ENCODE results near the gene ITGA11. TPM values are rescaled to one million over a fixed set of nuclear protein-coding genes. Genes with fewer than 3 reads are reported as not detected.

The ITGA11 gene
- total and polyA plus RNA-seq, 2 of the 13 experiments (the other 11 are each of a cell fraction or from before 2014, with no cell fraction given) = not detected

GRCh38 chr15:68469162-68470048, 37.4 kb upstream of the ITGA11 start:
- intact Hi-C loops (cut with micrococcal nuclease; ENCODE audit: unreplicated experiment) = no loop called here
- Histone ChIP-seq H3K4me1 (ENCODE audit: insufficient read depth, low read length) (no peaks in the 10 kb centered on the region), H3K4me3 (replicated peaks in 1 of 3; ENCODE audit: insufficient read depth in 1 of 3, low read depth in 2 of 3, low read length in 3 of 3) (no peak overlapping the region), H3K9ac (ENCODE audit: insufficient read depth, low read depth, low read length) (no peak overlapping the region), H3K9me3 (ENCODE audit: low read length) (no peaks in the 10 kb centered on the region), H3K4me2 (ENCODE audit: low read depth, low read length) (no peak overlapping the region), H3K36me3 (replicated peaks in 1 of 2; ENCODE audit: control insufficient read depth in 1 of 2, insufficient read depth in 2 of 2, low read length in 2 of 2) (no peaks in the 10 kb centered on the region), H3K27ac (ENCODE audit: extremely low read length, insufficient read depth, low read length) (no peak overlapping the region), H4K20me1 (ENCODE audit: insufficient read depth, low read length) (no peaks in the 10 kb centered on the region), H3K79me2 (ENCODE audit: insufficient read depth, low read length) (no peaks in the 10 kb centered on the region), H3K27me3 (ENCODE audit: control insufficient read depth in 1 of 2, insufficient read depth in 2 of 2, low read length in 2 of 2) (peaks cover 0 to 30% of the 10 kb centered on the region in 2 experiments; a peak in 3 of 5 replicates), H2AFZ (ENCODE audit: low read length) (no peak overlapping the region)
- no TSS peak for BruUV-seq (replicated peaks)
- FAIRE-seq (no peak), ATAC-seq (no peak), DNase-seq (ENCODE audit: low spot score) (no peak)
- ChIA-PET CTCF (ENCODE audit: low intra/inter-chr PET ratio, low total read pairs) (no interaction called here), POLR2A (no interaction called here)
- in situ Hi-C loops (cut with HindIII; ENCODE audit: extremely low pct_ligation_motif_present, low pct_unique_long_range_greater_than_20kb) = no loop called here
- 6% methylated on average over 5 of the region's 6 CpGs for WGBS (ENCODE audit: low lambda C conversion rate)
- TF ChIP-seq KDM3A (CRISPR knock-in tag; IDR thresholded peaks at IDR 0.05; ENCODE audit: low read depth) (no peak), ZNF530 (CRISPR knock-in tag; IDR thresholded peaks at IDR 0.05; ENCODE audit: low read depth) (no peak), DMTF1 (CRISPR knock-in tag; IDR thresholded peaks at IDR 0.05) (no peak), ZNF225 (CRISPR knock-in tag; IDR thresholded peaks at IDR 0.05) (no peak), ZNF569 (CRISPR knock-in tag; IDR thresholded peaks at IDR 0.05; ENCODE audit: borderline replicate concordance) (no peak), DRAP1 (CRISPR knock-in tag; IDR thresholded peaks at IDR 0.05) (no peak), HNF4A (CRISPR knock-in tag; IDR thresholded peaks at IDR 0.05) (no peak), ZNF784 (CRISPR knock-in tag; IDR thresholded peaks at IDR 0.05; ENCODE audit: borderline replicate concordance) (no peak), ZSCAN12 (CRISPR knock-in tag; IDR thresholded peaks at IDR 0.05) (no peak)
- TF ChIP-seq, protein P1, sequence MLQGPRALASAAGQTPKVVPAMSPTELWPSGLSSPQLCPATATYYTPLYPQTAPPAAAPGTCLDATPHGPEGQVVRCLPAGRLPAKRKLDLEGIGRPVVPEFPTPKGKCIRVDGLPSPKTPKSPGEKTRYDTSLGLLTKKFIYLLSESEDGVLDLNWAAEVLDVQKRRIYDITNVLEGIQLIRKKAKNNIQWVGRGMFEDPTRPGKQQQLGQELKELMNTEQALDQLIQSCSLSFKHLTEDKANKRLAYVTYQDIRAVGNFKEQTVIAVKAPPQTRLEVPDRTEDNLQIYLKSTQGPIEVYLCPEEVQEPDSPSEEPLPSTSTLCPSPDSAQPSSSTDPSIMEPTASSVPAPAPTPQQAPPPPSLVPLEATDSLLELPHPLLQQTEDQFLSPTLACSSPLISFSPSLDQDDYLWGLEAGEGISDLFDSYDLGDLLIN (CRISPR knock-in tag; IDR thresholded peaks at IDR 0.05; ENCODE audit: borderline replicate concordance) = no peak
- TF ChIP-seq, protein P2, sequence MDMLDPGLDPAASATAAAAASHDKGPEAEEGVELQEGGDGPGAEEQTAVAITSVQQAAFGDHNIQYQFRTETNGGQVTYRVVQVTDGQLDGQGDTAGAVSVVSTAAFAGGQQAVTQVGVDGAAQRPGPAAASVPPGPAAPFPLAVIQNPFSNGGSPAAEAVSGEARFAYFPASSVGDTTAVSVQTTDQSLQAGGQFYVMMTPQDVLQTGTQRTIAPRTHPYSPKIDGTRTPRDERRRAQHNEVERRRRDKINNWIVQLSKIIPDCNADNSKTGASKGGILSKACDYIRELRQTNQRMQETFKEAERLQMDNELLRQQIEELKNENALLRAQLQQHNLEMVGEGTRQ (IDR thresholded peaks at IDR 0.05; ENCODE audit: low read depth, low read length) = no peak
- TF ChIP-seq, protein P2 (CRISPR knock-in tag; IDR thresholded peaks at IDR 0.05; ENCODE audit: borderline replicate concordance) = no peak
